Calu3 (cell line): Measurements from ENCODE around the gene KRTAP10-4. TPM values are rescaled to one million over a fixed set of nuclear protein-coding genes. Genes with fewer than 3 reads are reported as not detected.

Experiments
- BruUV-seq: library from RNA; stranded (reverse); fragments of 400-500 nt; replicated peaks from 2 replicates; lab custom pipeline; 2021; lab: Mats Ljungman, UMichigan
- CTCF ChIA-PET: fragments of 300-600 bp; sonication (Branson Sonifier 250); formaldehyde crosslinking; loops from one replicate; lab custom pipeline; 2022; ENCODE audit warnings: antibody characterized with exemption; lab: Charles Lee
- DNase-seq: peaks from one replicate; pipeline ENCODE4 v3.0.0; 2022
- H3K27ac Mint-ChIP-seq: one replicate; pipeline ENCODE4 v1.8.0; 2022; ENCODE audit warnings: mixed read lengths; ENCODE audit not compliant: unreplicated experiment
- H3K27me3 Mint-ChIP-seq: one replicate; pipeline ENCODE4 v1.8.0; 2022; ENCODE audit warnings: mixed read lengths; ENCODE audit not compliant: unreplicated experiment
- H3K36me3 Mint-ChIP-seq: one replicate; pipeline ENCODE4 v1.8.0; 2022; ENCODE audit warnings: mild to moderate bottlenecking, moderate library complexity, mixed read lengths; ENCODE audit not compliant: insufficient read depth, unreplicated experiment
- H3K4me1 Mint-ChIP-seq: one replicate; pipeline ENCODE4 v1.8.0; 2022; ENCODE audit warnings: mild to moderate bottlenecking, low read depth, mixed read lengths; ENCODE audit not compliant: unreplicated experiment
- H3K4me3 Mint-ChIP-seq: one replicate; pipeline ENCODE4 v1.8.0; 2022; ENCODE audit warnings: mild to moderate bottlenecking, low read depth, moderate library complexity, mixed read lengths; ENCODE audit not compliant: unreplicated experiment
- H3K9me3 Mint-ChIP-seq: one replicate; pipeline ENCODE4 v1.8.0; 2022; ENCODE audit warnings: low read depth, mixed read lengths; ENCODE audit not compliant: unreplicated experiment
- intact Hi-C: fragments of 100-400 bp; cut with micrococcal nuclease; formaldehyde crosslinking; loops from one replicate; pipeline ENCODE4 v1.10.0; 2022; ENCODE audit not compliant: unreplicated experiment
- total RNA-seq: library from RNA; stranded (reverse); gene quantifications from 2 replicates; pipeline ENCODE4 v1.2.3, GENCODE V29; 2022
- TF ChIP-seq, protein P1 (sequence below): fragments of 200-600 bp; IDR thresholded peaks from one replicate; pipeline ENCODE4 v1.8.0; 2022; ENCODE audit warnings: antibody characterized with exemption; ENCODE audit not compliant: unreplicated experiment

Gene KRTAP10-4
- total RNA-seq, 1 experiment from 2014 or later = not detected

DNA sequence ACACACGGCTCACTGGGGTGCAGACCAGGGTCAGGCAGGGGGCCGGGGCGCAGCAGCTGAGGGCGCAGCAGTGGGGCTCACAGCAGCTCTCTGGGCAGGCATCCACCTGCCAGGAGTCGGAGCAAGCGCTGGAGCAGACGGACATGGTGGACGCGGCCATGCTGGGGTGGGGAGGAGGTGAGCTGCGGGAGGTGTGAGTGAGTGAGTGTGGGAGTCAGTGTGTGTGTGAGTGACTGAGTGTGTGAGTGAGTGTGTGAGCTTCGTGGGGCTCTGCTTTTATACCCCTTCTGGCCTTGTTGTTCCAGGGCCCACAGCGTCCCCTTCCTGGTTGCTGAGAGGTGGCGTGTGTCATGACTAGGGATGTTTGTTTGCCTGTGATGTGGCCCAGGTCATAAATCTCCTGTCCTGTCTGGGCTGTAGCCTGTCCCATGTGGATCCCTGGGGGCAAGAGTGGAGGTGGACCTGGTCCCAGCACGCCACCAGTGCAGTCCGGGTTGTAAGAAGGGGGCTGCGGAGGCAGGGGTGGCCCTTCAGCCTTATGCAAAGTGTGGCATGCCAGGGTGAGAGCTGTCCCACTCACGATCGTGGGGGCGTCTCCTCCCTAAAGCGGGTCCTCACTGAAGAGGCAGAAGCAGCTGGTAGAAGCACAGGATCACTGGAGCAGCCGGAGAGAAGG lies 33.4 kb upstream of the KRTAP10-4 start, which contains the start of gene KRTAP10-1:
Gene KRTAP10-1 (minus strand): TSS at position 205 of the 676 bp plus-strand sequence. CDS start 45 bp downstream, at position 160.
- Mint-ChIP-seq H3K27ac (no peak within 1 kb of the TSS), H3K36me3 (no peaks in the 10 kb centered on the region), H3K9me3 (no peaks in the 10 kb centered on the region), H3K4me3 (no peak within 1 kb of the TSS), H3K27me3 (peaks cover 2% of the 10 kb centered on the region), H3K4me1 (no peaks in the 10 kb centered on the region)
- TF ChIP-seq, protein P1, sequence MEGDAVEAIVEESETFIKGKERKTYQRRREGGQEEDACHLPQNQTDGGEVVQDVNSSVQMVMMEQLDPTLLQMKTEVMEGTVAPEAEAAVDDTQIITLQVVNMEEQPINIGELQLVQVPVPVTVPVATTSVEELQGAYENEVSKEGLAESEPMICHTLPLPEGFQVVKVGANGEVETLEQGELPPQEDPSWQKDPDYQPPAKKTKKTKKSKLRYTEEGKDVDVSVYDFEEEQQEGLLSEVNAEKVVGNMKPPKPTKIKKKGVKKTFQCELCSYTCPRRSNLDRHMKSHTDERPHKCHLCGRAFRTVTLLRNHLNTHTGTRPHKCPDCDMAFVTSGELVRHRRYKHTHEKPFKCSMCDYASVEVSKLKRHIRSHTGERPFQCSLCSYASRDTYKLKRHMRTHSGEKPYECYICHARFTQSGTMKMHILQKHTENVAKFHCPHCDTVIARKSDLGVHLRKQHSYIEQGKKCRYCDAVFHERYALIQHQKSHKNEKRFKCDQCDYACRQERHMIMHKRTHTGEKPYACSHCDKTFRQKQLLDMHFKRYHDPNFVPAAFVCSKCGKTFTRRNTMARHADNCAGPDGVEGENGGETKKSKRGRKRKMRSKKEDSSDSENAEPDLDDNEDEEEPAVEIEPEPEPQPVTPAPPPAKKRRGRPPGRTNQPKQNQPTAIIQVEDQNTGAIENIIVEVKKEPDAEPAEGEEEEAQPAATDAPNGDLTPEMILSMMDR = no peak
- DNase-seq = no peak
- intact Hi-C loops = no loop called here
- BruUV-seq = no TSS peak
- CTCF ChIA-PET = no interaction called here

DNA sequence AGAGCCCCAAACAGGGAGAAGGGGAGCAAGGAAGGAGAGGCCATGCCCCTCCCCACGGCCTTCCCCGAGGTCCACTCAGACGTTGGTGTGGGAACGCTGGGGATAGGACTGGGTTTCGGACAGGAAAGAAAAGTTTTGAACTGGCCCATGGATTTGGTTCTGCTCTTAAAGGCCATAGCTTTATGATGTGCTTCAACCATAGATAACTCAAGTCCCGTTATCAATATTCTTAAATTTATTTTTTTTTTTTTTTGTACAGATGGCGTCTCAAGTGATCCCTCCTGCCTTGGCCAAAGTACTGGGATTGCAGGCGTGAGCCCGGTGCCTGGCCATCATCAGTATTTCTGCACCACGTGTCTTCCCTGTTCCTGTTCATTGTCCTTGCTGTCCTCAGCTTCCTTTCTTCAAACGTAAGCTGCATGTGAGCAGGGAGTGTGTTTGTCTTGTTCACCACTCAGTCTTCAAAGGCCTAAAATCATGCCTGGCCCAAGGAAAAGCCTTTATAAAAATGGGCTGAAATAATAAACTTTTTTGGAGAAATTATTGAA lies 32.7 kb upstream of the KRTAP10-4 start:
- CTCF ChIA-PET = no interaction called here
- peaks cover 9% of the 10 kb centered on the region for H3K27me3 Mint-ChIP-seq
- BruUV-seq = no TSS peak

DNA sequence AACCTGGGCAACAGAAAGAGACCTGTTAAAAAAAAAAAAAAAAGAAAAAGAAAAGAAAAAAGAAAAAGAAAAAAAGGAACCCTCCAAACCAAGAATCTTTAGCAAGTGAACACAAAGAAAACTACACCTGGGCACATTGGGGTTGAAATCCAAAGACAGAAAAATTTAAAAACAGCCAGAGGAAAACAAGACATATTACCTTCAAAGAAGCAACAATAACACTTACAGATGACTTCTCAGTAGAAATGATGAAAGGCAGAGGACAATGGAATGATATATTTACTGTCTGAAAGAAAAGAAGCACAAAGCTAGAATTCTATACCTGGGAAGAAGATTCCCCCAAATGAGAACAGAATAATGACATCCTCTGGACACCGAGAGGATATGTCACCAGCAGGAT lies 30.8 kb upstream of the KRTAP10-4 start:
- H3K4me1 Mint-ChIP-seq = no peaks in the 10 kb centered on the region
- CTCF ChIA-PET = no interaction called here
- TF ChIP-seq, protein P1 = no peak
- BruUV-seq = no TSS peak
- intact Hi-C loops = no loop called here
- no peak overlapping the region for H3K27ac Mint-ChIP-seq
- no peaks in the 10 kb centered on the region for H3K36me3 Mint-ChIP-seq
- H3K27me3 Mint-ChIP-seq = peaks cover 28% of the 10 kb centered on the region
- H3K9me3 Mint-ChIP-seq = peaks cover 3% of the 10 kb centered on the region
- DNase-seq = no peak
- H3K4me3 Mint-ChIP-seq = no peak overlapping the region

More for the DNA sequence above, 32.7 kb upstream of the KRTAP10-4 start:
- no peak for DNase-seq
- TF ChIP-seq, protein P1 = no peak
- H3K4me3 Mint-ChIP-seq = no peak overlapping the region
- no peaks in the 10 kb centered on the region for H3K4me1 Mint-ChIP-seq
- intact Hi-C loops = no loop called here
- no peaks in the 10 kb centered on the region for H3K36me3 Mint-ChIP-seq
- H3K9me3 Mint-ChIP-seq = no peaks in the 10 kb centered on the region
- no peak overlapping the region for H3K27ac Mint-ChIP-seq

DNA sequence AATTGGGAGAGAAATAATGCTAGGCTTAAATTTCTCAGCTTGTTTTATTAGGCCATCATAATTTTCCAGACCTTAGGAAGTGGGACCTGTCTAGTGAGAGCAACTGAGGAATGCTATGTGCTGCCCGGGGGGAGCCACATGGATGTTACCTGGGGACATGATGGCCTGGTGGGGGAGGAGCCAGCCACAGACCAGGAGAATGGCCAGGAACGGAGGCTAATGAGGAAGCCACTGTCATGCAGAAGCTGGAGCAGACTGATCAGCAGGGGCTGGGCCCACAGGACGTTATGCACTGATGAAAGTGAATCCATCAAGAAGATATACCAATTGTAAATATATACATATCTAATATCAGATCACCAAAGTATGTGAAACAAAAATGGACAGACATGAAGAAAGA lies 29.0 kb upstream of the KRTAP10-4 start:
- H3K4me1 Mint-ChIP-seq = no peaks in the 10 kb centered on the region

More for the DNA sequence above, 29.0 kb upstream of the KRTAP10-4 start:
- no peaks in the 10 kb centered on the region for H3K36me3 Mint-ChIP-seq
- peaks cover 3% of the 10 kb centered on the region for H3K9me3 Mint-ChIP-seq
- TF ChIP-seq, protein P1 = no peak
- no peak overlapping the region for H3K4me3 Mint-ChIP-seq
- BruUV-seq = no TSS peak
- CTCF ChIA-PET = no interaction called here
- no peak overlapping the region for H3K27ac Mint-ChIP-seq
- intact Hi-C loops = no loop called here
- DNase-seq = no peak
- H3K27me3 Mint-ChIP-seq = peaks cover 47% of the 10 kb centered on the region
